Measurements from ENCODE around the gene MSRB1. TPM values are rescaled to one million over a fixed set of nuclear protein-coding genes. Genes with fewer than 3 reads are reported as not detected.

Gene MSRB1
- total and polyA plus RNA-seq, 2 donors (not counting 1 experiment from before 2014, with no cell fraction given): 7.1 to 21.4 TPM

DNA sequence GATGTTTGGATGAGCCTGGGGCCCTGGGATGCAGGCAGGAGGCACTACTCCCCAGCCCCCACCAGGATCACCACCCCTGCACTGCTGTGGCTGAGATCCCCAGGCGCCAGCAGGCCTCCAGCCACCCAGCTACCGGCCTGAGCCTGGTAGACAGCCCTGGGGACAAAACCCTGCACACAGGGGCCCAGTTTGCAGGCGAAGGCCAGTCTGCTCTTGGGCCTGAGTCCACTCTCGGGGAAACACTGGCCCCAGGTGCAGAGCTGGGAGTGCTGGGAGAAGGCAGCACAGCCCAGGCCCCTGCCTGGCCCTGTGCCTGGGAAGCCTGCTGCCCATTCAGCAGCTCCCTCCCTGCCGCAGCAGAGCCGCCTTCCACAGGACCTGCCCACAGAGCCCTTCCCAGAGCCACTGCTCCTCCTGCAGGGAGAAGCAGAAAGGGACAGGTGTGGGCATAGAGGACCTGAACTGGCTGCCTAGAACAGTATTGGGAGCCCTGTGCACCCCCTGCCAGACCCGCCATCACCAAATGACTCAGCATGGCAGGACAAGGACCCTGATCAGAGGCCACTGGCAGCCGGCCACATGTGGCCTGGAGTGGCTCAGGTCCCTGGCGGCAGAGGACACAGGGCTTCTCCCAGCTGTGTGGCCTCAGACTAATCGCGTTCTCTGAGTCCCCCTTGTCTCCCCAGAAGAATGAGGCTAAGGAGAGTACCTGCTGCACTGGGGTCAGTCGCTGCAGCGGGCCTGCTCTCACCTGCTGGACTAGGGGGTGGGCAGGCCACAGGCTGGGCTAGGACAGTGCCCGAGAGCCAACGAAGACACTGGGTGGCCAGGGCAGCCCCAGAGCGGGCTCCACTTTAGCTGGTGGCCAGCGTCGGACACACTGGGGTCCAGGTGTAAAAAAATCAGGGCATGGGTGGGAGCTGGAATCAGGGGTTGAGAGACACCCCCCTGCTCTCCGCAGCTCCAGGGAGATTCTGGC lies 10.7 kb downstream of the MSRB1 start:
- Histone ChIP-seq H3K4me2 (ENCODE audit: extremely low read depth, insufficient read depth, low read length) (no peak overlapping the region), H4K20me1 (ENCODE audit: control insufficient read depth, extremely low read depth, insufficient read depth, low read length) (no peaks in the 10 kb centered on the region), H3K4me1 (ENCODE audit: control insufficient read depth, extremely low read depth, insufficient read depth, low read length) (no peaks in the 10 kb centered on the region), H3K36me3 (ENCODE audit: control insufficient read depth, insufficient read depth, low read length) (no peaks in the 10 kb centered on the region), H3K27me3 (ENCODE audit: control insufficient read depth, insufficient read depth, low read length) (no peaks in the 10 kb centered on the region), H3K27ac (ENCODE audit: insufficient read depth, low read length) (no peak overlapping the region), H3K9me3 (ENCODE audit: control insufficient read depth, insufficient read depth, low read depth, low read length) (no peaks in the 10 kb centered on the region), H3K9ac (ENCODE audit: insufficient read depth, low read length) (no peak overlapping the region), H3K79me2 (ENCODE audit: control insufficient read depth, insufficient read depth, low read length) (no peaks in the 10 kb centered on the region), H2AFZ (ENCODE audit: low read length) (no peak overlapping the region), H3K4me3 (replicated peaks in 1 of 4; ENCODE audit: control extremely low read depth in 1 of 4, insufficient read depth in 1 of 4, low read depth in 3 of 4, low read length in 4 of 4) (no peak overlapping the region)
- DNase-seq (ENCODE audit: low read depth in 2 of 2): peak; percentile 5 to 23
- TF ChIP-seq CTCF (conservative IDR thresholded peaks at IDR 0.05 in 1 of 2, IDR thresholded peaks at IDR 0.05 in 1 of 2; ENCODE audit: low read depth in 1 of 2, low read length in 2 of 2) (no peak), EZH2 (IDR thresholded peaks at IDR 0.05; ENCODE audit: low read length, missing control alignments) (no peak)

DNA sequence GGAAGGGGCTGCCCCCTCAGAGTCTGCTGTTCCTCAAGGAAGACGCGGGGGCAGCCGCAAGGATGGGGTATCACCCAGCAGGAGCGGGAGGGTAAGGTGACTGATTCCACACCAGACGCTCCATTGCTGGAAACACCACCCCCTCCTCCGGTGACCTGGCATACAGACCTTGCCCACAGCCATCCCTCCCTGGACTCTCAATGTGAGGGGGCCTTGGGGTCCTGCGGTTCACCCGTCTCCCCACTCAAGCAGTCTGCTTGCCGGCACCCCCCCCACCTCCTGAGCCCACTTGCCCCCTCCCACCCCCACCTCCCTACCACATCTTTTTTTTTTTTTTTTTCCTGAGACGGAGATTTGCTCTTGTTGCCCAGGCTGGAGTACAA lies 12.7 kb downstream of the MSRB1 start:
- no peaks in the 10 kb centered on the region for H3K4me1 ChIP-seq (ENCODE audit: control insufficient read depth, extremely low read depth, insufficient read depth, low read length)
- no peaks in the 10 kb centered on the region for H4K20me1 ChIP-seq (ENCODE audit: control insufficient read depth, extremely low read depth, insufficient read depth, low read length)
- no peaks in the 10 kb centered on the region for H3K9me3 ChIP-seq (ENCODE audit: control insufficient read depth, insufficient read depth, low read depth, low read length)
- TF ChIP-seq CTCF (conservative IDR thresholded peaks at IDR 0.05 in 1 of 2, IDR thresholded peaks at IDR 0.05 in 1 of 2; ENCODE audit: low read depth in 1 of 2, low read length in 2 of 2): no peak
- TF ChIP-seq EZH2 (IDR thresholded peaks at IDR 0.05; ENCODE audit: low read length, missing control alignments): no peak
- H3K79me2 ChIP-seq (ENCODE audit: control insufficient read depth, insufficient read depth, low read length): no peaks in the 10 kb centered on the region
- no peak overlapping the region for H3K4me2 ChIP-seq (ENCODE audit: extremely low read depth, insufficient read depth, low read length)
- no peak overlapping the region for H3K27ac ChIP-seq (ENCODE audit: insufficient read depth, low read length)
- no peaks in the 10 kb centered on the region for H3K27me3 ChIP-seq (ENCODE audit: control insufficient read depth, insufficient read depth, low read length)
- H3K4me3 ChIP-seq (replicated peaks in 1 of 4; ENCODE audit: control extremely low read depth in 1 of 4, insufficient read depth in 1 of 4, low read depth in 3 of 4, low read length in 4 of 4): no peak overlapping the region
- H3K9ac ChIP-seq (ENCODE audit: insufficient read depth, low read length): no peak overlapping the region
- H3K36me3 ChIP-seq (ENCODE audit: control insufficient read depth, insufficient read depth, low read length): no peaks in the 10 kb centered on the region
- DNase-seq (ENCODE audit: low read depth in 2 of 2): no peak
- H2AFZ ChIP-seq (ENCODE audit: low read length): no peak overlapping the region

- Histone ChIP-seq H3K9me3 (ENCODE audit: control insufficient read depth, insufficient read depth, low read depth, low read length) (no peaks in the 10 kb centered on the region), H2AFZ (ENCODE audit: low read length) (peak overlapping the region; percentile 65), H3K4me2 (ENCODE audit: extremely low read depth, insufficient read depth, low read length) (peak overlapping the region; percentile 68), H3K4me1 (ENCODE audit: control insufficient read depth, extremely low read depth, insufficient read depth, low read length) (no peaks in the 10 kb centered on the region), H3K79me2 (ENCODE audit: control insufficient read depth, insufficient read depth, low read length) (no peaks in the 10 kb centered on the region), H4K20me1 (ENCODE audit: control insufficient read depth, extremely low read depth, insufficient read depth, low read length) (no peaks in the 10 kb centered on the region), H3K36me3 (ENCODE audit: control insufficient read depth, insufficient read depth, low read length) (no peaks in the 10 kb centered on the region), H3K27ac (ENCODE audit: insufficient read depth, low read length) (no peak overlapping the region), H3K9ac (ENCODE audit: insufficient read depth, low read length) (peak overlapping the region; percentile 46), H3K4me3 (replicated peaks in 1 of 4; ENCODE audit: control extremely low read depth in 1 of 4, insufficient read depth in 1 of 4, low read depth in 3 of 4, low read length in 4 of 4) (peak overlapping the region; percentile 29 to 58 (median 32)), H3K27me3 (ENCODE audit: control insufficient read depth, insufficient read depth, low read length) (peaks cover 1% of the 10 kb centered on the region)
- DNase-seq (ENCODE audit: low read depth in 2 of 2): peak; percentile 67 to 80
- TF ChIP-seq CTCF (conservative IDR thresholded peaks at IDR 0.05 in 1 of 2, IDR thresholded peaks at IDR 0.05 in 1 of 2; ENCODE audit: low read depth in 1 of 2, low read length in 2 of 2) (peak; percentile 47 to 75), EZH2 (IDR thresholded peaks at IDR 0.05; ENCODE audit: low read length, missing control alignments) (no peak)
Observed at GRCh38 chr16:1929578-1930337, 13.2 kb downstream of the MSRB1 start.
